ENCODE measurements around the gene CAPN6. TPM values are rescaled to one million over a fixed set of nuclear protein-coding genes. Genes with fewer than 3 reads are reported as not detected.

CAPN6 gene
- total RNA-seq, 1 experiment from 2014 or later: 0.08 TPM

- no peaks in the 10 kb centered on the region for H3K36me3 ChIP-seq (ENCODE audit: control insufficient read depth, insufficient read depth, low read length)
- H3K27ac ChIP-seq (ENCODE audit: low read length): no peak overlapping the region
- no peaks in the 10 kb centered on the region for H3K9me3 ChIP-seq (ENCODE audit: control insufficient read depth, insufficient read depth, low read depth, low read length)
- intact Hi-C loops (cut with micrococcal nuclease; ENCODE audit: unreplicated experiment): no loop called here
- H3K27me3 ChIP-seq (ENCODE audit: control insufficient read depth, insufficient read depth, low read length): no peaks in the 10 kb centered on the region; the same call in 1 of the 2 replicates
- ChIA-PET POLR2A (no interaction called here), CTCF (no interaction called here)
- no peak for DNase-seq (ENCODE audit: low read depth, low spot score)
- TF ChIP-seq POLR2AphosphoS5 (IDR thresholded peaks at IDR 0.05; ENCODE audit: low read depth, low read length) (no peak), CTCF (IDR thresholded peaks at IDR 0.05) (no peak), SIN3A (IDR thresholded peaks at IDR 0.05; ENCODE audit: borderline replicate concordance, insufficient read depth, low read depth, low read length) (no peak)
- in situ Hi-C loops (cut with HindIII; ENCODE audit: low pct_unique_long_range_greater_than_20kb, low sequenced_read_pairs): no loop called here
- BruUV-seq (replicated peaks): no TSS peak
- ATAC-seq: no peak
- no peaks in the 10 kb centered on the region for H3K4me1 ChIP-seq (ENCODE audit: control insufficient read depth, insufficient read depth, low read length)
- H3K4me3 ChIP-seq (ENCODE audit: low read depth in 2 of 2, low read length in 2 of 2): no peak overlapping the region
Observed at GRCh38 chrX:111259559-111259958, 10.7 kb downstream of the CAPN6 start.

DNA sequence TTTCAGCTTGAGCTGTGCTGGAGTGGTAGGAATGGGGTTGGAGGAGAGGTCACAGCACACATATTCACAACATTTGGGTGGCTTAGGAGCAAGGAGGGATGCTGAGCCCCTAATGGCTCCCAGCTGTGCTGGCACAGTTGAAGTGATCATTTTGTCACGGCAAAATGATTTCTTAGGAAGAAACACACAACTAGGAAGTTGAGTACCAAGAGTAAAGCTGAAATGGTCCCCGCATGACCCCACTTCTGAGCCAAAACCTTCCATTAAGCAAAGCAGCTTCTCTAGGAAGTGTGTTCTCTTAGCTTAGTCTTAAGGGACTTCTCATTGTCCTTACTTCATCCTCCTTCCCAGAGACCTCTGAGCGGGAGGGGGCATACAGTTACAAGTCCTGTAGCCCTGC lies 12.6 kb downstream of the CAPN6 start:
- POLR2A ChIA-PET: no interaction called here
- Histone ChIP-seq H3K36me3 (ENCODE audit: control insufficient read depth, insufficient read depth, low read length) (no peaks in the 10 kb centered on the region), H3K27ac (ENCODE audit: low read length) (no peak overlapping the region), H3K4me1 (ENCODE audit: control insufficient read depth, insufficient read depth, low read length) (no peaks in the 10 kb centered on the region), H3K9me3 (ENCODE audit: control insufficient read depth, insufficient read depth, low read depth, low read length) (no peaks in the 10 kb centered on the region), H3K4me3 (ENCODE audit: low read depth in 2 of 2, low read length in 2 of 2) (no peak overlapping the region), H3K27me3 (ENCODE audit: control insufficient read depth, insufficient read depth, low read length) (no peaks in the 10 kb centered on the region)
- ATAC-seq (no peak), DNase-seq (ENCODE audit: low read depth, low spot score) (no peak)
- in situ Hi-C loops (cut with HindIII; ENCODE audit: low pct_unique_long_range_greater_than_20kb, low sequenced_read_pairs) (no loop called here), intact Hi-C loops (cut with micrococcal nuclease; ENCODE audit: unreplicated experiment) (no loop called here)
- BruUV-seq (replicated peaks): no TSS peak
- CTCF ChIA-PET: no interaction called here
- no peak for TF ChIP-seq SIN3A (IDR thresholded peaks at IDR 0.05; ENCODE audit: borderline replicate concordance, insufficient read depth, low read depth, low read length)
- TF ChIP-seq CTCF (IDR thresholded peaks at IDR 0.05): no peak
- TF ChIP-seq, protein P1, sequence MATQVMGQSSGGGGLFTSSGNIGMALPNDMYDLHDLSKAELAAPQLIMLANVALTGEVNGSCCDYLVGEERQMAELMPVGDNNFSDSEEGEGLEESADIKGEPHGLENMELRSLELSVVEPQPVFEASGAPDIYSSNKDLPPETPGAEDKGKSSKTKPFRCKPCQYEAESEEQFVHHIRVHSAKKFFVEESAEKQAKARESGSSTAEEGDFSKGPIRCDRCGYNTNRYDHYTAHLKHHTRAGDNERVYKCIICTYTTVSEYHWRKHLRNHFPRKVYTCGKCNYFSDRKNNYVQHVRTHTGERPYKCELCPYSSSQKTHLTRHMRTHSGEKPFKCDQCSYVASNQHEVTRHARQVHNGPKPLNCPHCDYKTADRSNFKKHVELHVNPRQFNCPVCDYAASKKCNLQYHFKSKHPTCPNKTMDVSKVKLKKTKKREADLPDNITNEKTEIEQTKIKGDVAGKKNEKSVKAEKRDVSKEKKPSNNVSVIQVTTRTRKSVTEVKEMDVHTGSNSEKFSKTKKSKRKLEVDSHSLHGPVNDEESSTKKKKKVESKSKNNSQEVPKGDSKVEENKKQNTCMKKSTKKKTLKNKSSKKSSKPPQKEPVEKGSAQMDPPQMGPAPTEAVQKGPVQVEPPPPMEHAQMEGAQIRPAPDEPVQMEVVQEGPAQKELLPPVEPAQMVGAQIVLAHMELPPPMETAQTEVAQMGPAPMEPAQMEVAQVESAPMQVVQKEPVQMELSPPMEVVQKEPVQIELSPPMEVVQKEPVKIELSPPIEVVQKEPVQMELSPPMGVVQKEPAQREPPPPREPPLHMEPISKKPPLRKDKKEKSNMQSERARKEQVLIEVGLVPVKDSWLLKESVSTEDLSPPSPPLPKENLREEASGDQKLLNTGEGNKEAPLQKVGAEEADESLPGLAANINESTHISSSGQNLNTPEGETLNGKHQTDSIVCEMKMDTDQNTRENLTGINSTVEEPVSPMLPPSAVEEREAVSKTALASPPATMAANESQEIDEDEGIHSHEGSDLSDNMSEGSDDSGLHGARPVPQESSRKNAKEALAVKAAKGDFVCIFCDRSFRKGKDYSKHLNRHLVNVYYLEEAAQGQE (IDR thresholded peaks at IDR 0.05; ENCODE audit: insufficient read depth in 1 of 2, low read depth in 2 of 2, low read length in 1 of 2): no peak
- no peak for TF ChIP-seq TCF7L2 (IDR thresholded peaks at IDR 0.05; ENCODE audit: low read depth, low read length)
- TF ChIP-seq POLR2AphosphoS5 (IDR thresholded peaks at IDR 0.05; ENCODE audit: low read depth, low read length): no peak

Measured in Panc1 (cell line).